IMR-90 (cell line): Measurements from ENCODE around the gene ADSS1. TPM values are rescaled to one million over a fixed set of nuclear protein-coding genes. Genes with fewer than 3 reads are reported as not detected.
A peak's percentile ranks its signal among the peaks of the same experiment; 100 is the strongest.

Source experiments
- ATAC-seq: fragments of 200-7000 bp; cut with Tn5 transposase; 2 replicates; pipeline ENCODE4 v1.9.1; 2020; ENCODE audit warnings: low read depth, mild to moderate bottlenecking, moderate library complexity
- BruUV-seq: library from RNA; stranded (reverse); fragments of 400-500 nt; replicated peaks from 2 replicates; lab custom pipeline; 2021; lab: Mats Ljungman, UMichigan
- CTCF ChIA-PET: fragments of 300-600 bp; formaldehyde crosslinking; extraction: SDS; loops from one replicate; lab custom pipeline; 2021; ENCODE audit warnings: antibody characterized with exemption; lab: Yijun Ruan, JAX
- POLR2A ChIA-PET: fragments of 300-600 bp; sonication (Branson Sonifier 250); formaldehyde crosslinking; loops from one replicate; lab custom pipeline; 2022; ENCODE audit warnings: antibody characterized with exemption; ENCODE audit not compliant: unreplicated experiment; lab: Charles Lee
- DNase-seq: peaks from one replicate; pipeline ENCODE4 v3.0.0; 2013
- H2AFZ ChIP-seq: replicated peaks from 2 replicates; pipeline ENCODE3; 2013; ENCODE audit warnings: low read length, mild to moderate bottlenecking; ENCODE audit not compliant: poor library complexity
- H2AK5ac ChIP-seq: 2 replicates; pipeline ENCODE4 v1.6.1; 2013; ENCODE audit warnings: low read depth, low read length, inconsistent platforms
- H2AK9ac ChIP-seq: replicated peaks from 2 replicates; pipeline ENCODE3; 2013; ENCODE audit warnings: mild to moderate bottlenecking, low read depth, low read length, moderate library complexity; ENCODE audit not compliant: poor library complexity
- H2BK120ac ChIP-seq: 2 replicates; pipeline ENCODE4 v1.6.1; 2013; ENCODE audit warnings: low read depth, low read length, inconsistent platforms
- H2BK15ac ChIP-seq: 3 replicates; pipeline ENCODE4 v1.6.1; 2013; ENCODE audit warnings: low read depth, low read length, inconsistent platforms
- H2BK20ac ChIP-seq: 2 replicates; pipeline ENCODE4 v1.6.1; 2013; ENCODE audit warnings: low read depth, mild to moderate bottlenecking, inconsistent platforms, low read length, moderate library complexity
- H2BK5ac ChIP-seq: 2 replicates; pipeline ENCODE4 v1.6.1; 2013; ENCODE audit warnings: mild to moderate bottlenecking, low read depth, low read length, inconsistent platforms; ENCODE audit not compliant: poor library complexity, severe bottlenecking
- H3K14ac ChIP-seq: replicated peaks from 2 replicates; pipeline ENCODE4 v1.6.1; 2013; ENCODE audit warnings: low read depth, low read length, inconsistent platforms
- H3K18ac ChIP-seq: 2 replicates; pipeline ENCODE4 v1.6.1; 2013; ENCODE audit warnings: low read depth, low read length, control low read depth
- H3K23ac ChIP-seq: 2 replicates; pipeline ENCODE4 v1.6.1; 2013; ENCODE audit warnings: low read depth, low read length, inconsistent platforms
- H3K27ac ChIP-seq: 2 replicates; pipeline ENCODE4 v1.5.1; 2013; ENCODE audit warnings: mild to moderate bottlenecking, control low read depth, low read length; ENCODE audit not compliant: insufficient read depth
- H3K27me3 ChIP-seq: 2 replicates; pipeline ENCODE4 v1.6.1; 2013; ENCODE audit warnings: low read length; ENCODE audit not compliant: control insufficient read depth, insufficient read depth
- H3K36me3 ChIP-seq: 2 replicates; pipeline ENCODE4 v1.6.1; 2013; ENCODE audit warnings: low read length, mixed read lengths; ENCODE audit not compliant: control insufficient read depth, insufficient read depth
- H3K4ac ChIP-seq: 2 replicates; pipeline ENCODE4 v1.6.1; 2013; ENCODE audit warnings: low read depth, low read length, inconsistent platforms
- H3K4me1 ChIP-seq: 2 replicates; pipeline ENCODE4 v1.6.1; 2013; ENCODE audit warnings: low read length, mixed read lengths; ENCODE audit not compliant: control insufficient read depth, insufficient read depth
- H3K4me2 ChIP-seq: 2 replicates; pipeline ENCODE4 v1.6.1; 2013; ENCODE audit warnings: low read depth, mild to moderate bottlenecking, control low read depth, low read length, moderate library complexity
- H3K4me3 ChIP-seq: 2 replicates; pipeline ENCODE4 v1.5.1; 2013; ENCODE audit warnings: low read depth, mild to moderate bottlenecking, control low read depth, low read length, moderate library complexity; ENCODE audit not compliant: insufficient read depth
- H3K56ac ChIP-seq: 2 replicates; pipeline ENCODE4 v1.6.1; 2013; ENCODE audit warnings: low read length, inconsistent platforms; ENCODE audit not compliant: insufficient read depth; ENCODE audit errors: extremely low read depth
- H3K79me1 ChIP-seq, 2 experiments: 2 replicates each; pipeline ENCODE4 v1.6.1; 2013; ENCODE audit warnings: low read length in 2 of 2, inconsistent platforms in 1 of 2, low read depth in 1 of 2
- H3K9ac ChIP-seq: 2 replicates; pipeline ENCODE4 v1.6.1; 2013; ENCODE audit warnings: low read depth, low read length, control low read depth
- H3K9me1 ChIP-seq: 2 replicates; pipeline ENCODE4 v1.6.1; 2013; ENCODE audit warnings: low read length, inconsistent platforms; ENCODE audit not compliant: insufficient read depth
- H3K9me3 ChIP-seq: 2 replicates; pipeline ENCODE4 v1.6.1; 2013; ENCODE audit warnings: low read length; ENCODE audit not compliant: control insufficient read depth, insufficient read depth
- H4K20me1 ChIP-seq: 2 replicates; pipeline ENCODE4 v1.6.1; 2013; ENCODE audit warnings: low read length, inconsistent platforms; ENCODE audit not compliant: insufficient read depth
- H4K5ac ChIP-seq: 2 replicates; pipeline ENCODE4 v1.6.1; 2013; ENCODE audit warnings: mild to moderate bottlenecking, low read depth, low read length, control low read depth
- H4K8ac ChIP-seq, 2 experiments: 2 replicates each; pipeline ENCODE4 v1.6.1; 2013; ENCODE audit warnings: low read depth in 2 of 2, low read length in 2 of 2, control low read depth in 1 of 2, inconsistent platforms in 1 of 2
- H4K91ac ChIP-seq: 2 replicates; pipeline ENCODE4 v1.6.1; 2013; ENCODE audit warnings: low read depth, low read length, inconsistent platforms; ENCODE audit not compliant: insufficient read depth
- RFX5 ChIP-seq: IDR thresholded peaks from 2 replicates; pipeline ENCODE4 v1.8.0; 2012; ENCODE audit warnings: low read depth, mild to moderate bottlenecking, low read length, moderate library complexity
- SMC3 ChIP-seq: fragments of 150-350 bp; IDR thresholded peaks from 2 replicates; pipeline ENCODE4 v1.6.1; 2016; ENCODE audit warnings: low read depth, mild to moderate bottlenecking, antibody characterized with exemption, low read length, moderate library complexity
- WGBS, 2 experiments: methylation state at CpG; one replicate each; pipeline versions ENCODE4 v1.1.5 to v1.1.7; 2013; ENCODE audit warnings: missing lambda C conversion rate in 2 of 2; ENCODE audit not compliant: insufficient read length in 1 of 2; ENCODE audit errors: extremely low coverage in 2 of 2; 5-methylcytosine and 5-hydroxymethylcytosine counted together
- dilution Hi-C: fragments of 300-500 bp; cut with HindIII; formaldehyde crosslinking; loops from one replicate; pipeline ENCODE4 v1.14.3; 2018; ENCODE audit warnings: low sequenced_read_pairs; ENCODE audit not compliant: unreplicated experiment
- in situ Hi-C: fragments of 300-500 bp; cut with MboI; formaldehyde crosslinking; loops from 3 replicates; pipeline ENCODE4 v1.14.3; 2019; ENCODE audit warnings: low sequenced_read_pairs, inconsistent platforms, mixed read lengths
- intact Hi-C: fragments of 100-400 bp; cut with micrococcal nuclease; formaldehyde crosslinking; loops from 2 replicates; pipeline ENCODE4 v1.10.0; 2022
- polyA plus RNA-seq, 3 experiments: library from polyadenylated mRNA; depleted of rRNA; stranded (reverse); fragments of >200 nt; gene quantifications; 2 replicates each; pipeline ENCODE4 v1.2.3, GENCODE V29; 2012; ENCODE audit warnings: low replicate concordance in 1 of 3
- total RNA-seq: library from RNA; depleted of rRNA; stranded (reverse); fragments of >200 nt; gene quantifications from 2 replicates; pipeline ENCODE4 v1.2.3, GENCODE V29; 2012

The ADSS1 gene
- total and polyA plus RNA-seq, 2 of the 4 experiments (the other 2 are of a cell fraction) = 1.8 to 5.2 TPM

GRCh38 chr14:104751539-104752422 is 27.8 kb downstream of the ADSS1 start:
- H2BK5ac ChIP-seq = peak overlapping the region; percentile 33
- 0 out of 2 replicates have a peak overlapping the region, but pooled peaks have one; percentile 52 for H3K56ac ChIP-seq
- H2BK120ac ChIP-seq = peak overlapping the region; percentile 65; the same call in 1 of the 2 replicates
- 0 out of 2 replicates have a peak overlapping the region, but pooled peaks have one; percentile 36 for H4K5ac ChIP-seq
- H3K9me3 ChIP-seq = no peaks in the 10 kb centered on the region
- dilution Hi-C loops (no loop called here), in situ Hi-C loops (no loop called here), intact Hi-C loops (no loop called here)
- H2AFZ ChIP-seq = peak overlapping the region; percentile 93
- peak overlapping the region; percentile 52 for H3K4ac ChIP-seq
- peaks cover 15% of the 10 kb centered on the region for H3K36me3 ChIP-seq
- H3K18ac ChIP-seq = no peak overlapping the region
- H2BK20ac ChIP-seq = no peak overlapping the region
- peak overlapping the region; percentile 87 for H3K14ac ChIP-seq
- peak overlapping the region; percentile 87 for H3K4me2 ChIP-seq
- no peak for TF ChIP-seq RFX5
- TF ChIP-seq SMC3 = no peak
- peak overlapping the region; percentile 54 for H3K27ac ChIP-seq
- H3K79me1 ChIP-seq = peaks cover 2 to 33% of the 10 kb centered on the region in 2 experiments; a peak in 2 of 4 replicates
- peaks cover 32% of the 10 kb centered on the region for H4K20me1 ChIP-seq
- ATAC-seq = no peak
- no peaks in the 10 kb centered on the region for H3K27me3 ChIP-seq
- H3K9ac ChIP-seq = peak overlapping the region; percentile 69; the same call in 1 of the 2 replicates
- peaks cover 25% of the 10 kb centered on the region for H3K4me1 ChIP-seq
- POLR2A ChIA-PET = no interaction called here
- no peak overlapping the region for H2BK15ac ChIP-seq
- BruUV-seq = no TSS peak
- CTCF ChIA-PET = no interaction called here
- DNase-seq = no peak
- 79% methylated on average over 24 of the region's 90 CpGs; no CpG with 5 or more reads in 1 of the 2 experiments for WGBS, 2 experiments
- peak overlapping the region; percentile 64 to 79; a peak in 2 of 4 replicates for H4K8ac ChIP-seq
- peak overlapping the region; percentile 81 for H2AK9ac ChIP-seq
- no peak overlapping the region for H3K23ac ChIP-seq
- H3K9me1 ChIP-seq = peaks cover 11% of the 10 kb centered on the region
- peak overlapping the region; percentile 46 for H3K4me3 ChIP-seq
- no peak overlapping the region for H2AK5ac ChIP-seq
- no peak overlapping the region; the same call in 1 of the 2 replicates for H4K91ac ChIP-seq
